NCI-H2196 treated with DMSO at 0.1 percent for 48 hours (cell line): ENCODE measurements around the gene TMEM151A.

Experiments used
- DNase-seq: peaks from one replicate; lab custom pipeline; 2025; ENCODE audit not compliant: unreplicated experiment; lab: John Stamatoyannopoulos, UW

The TMEM151A gene

DNA sequence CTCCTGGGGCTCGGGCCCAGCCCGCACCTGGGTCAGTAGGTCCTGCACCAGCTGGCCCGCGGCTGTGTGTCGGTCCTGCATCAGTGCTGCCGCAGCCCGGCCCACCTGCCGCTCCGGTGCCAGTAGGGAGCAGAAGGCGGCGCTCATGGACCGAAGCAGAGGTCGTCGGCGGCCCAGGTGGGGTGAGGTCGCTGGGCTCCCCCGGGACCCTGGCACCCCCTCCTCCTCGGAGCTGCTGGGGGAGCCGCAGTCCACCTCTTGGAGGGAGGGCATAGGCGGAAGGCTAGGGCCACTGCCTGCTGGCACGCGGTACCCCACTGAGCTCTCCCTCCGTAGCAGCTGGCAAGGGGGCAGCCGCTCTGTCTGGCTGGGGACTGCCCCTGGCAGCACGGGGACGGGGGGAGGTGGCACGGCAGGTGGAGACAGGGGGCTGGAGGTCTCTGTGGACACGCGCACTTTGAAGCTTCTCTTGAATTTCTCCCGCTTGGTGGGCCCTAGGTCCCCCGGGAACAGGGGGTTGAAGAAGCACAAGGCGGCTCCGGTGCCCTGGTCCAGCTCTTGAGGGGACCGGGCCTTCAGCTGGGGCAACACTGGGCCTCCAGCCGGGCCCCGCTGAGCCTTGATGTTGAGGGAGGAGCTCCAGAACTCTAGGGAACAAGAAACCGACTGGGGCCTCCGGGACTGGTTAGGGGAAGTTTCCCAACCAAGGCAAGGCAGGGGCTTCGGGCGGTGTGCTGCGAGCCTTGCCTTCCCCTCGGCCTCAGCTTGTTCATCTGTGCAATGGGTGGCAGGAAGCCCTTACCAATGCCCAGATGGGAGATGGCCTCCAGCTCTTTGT lies 43.1 kb downstream of the TMEM151A start:
- no peak for DNase-seq

DNA sequence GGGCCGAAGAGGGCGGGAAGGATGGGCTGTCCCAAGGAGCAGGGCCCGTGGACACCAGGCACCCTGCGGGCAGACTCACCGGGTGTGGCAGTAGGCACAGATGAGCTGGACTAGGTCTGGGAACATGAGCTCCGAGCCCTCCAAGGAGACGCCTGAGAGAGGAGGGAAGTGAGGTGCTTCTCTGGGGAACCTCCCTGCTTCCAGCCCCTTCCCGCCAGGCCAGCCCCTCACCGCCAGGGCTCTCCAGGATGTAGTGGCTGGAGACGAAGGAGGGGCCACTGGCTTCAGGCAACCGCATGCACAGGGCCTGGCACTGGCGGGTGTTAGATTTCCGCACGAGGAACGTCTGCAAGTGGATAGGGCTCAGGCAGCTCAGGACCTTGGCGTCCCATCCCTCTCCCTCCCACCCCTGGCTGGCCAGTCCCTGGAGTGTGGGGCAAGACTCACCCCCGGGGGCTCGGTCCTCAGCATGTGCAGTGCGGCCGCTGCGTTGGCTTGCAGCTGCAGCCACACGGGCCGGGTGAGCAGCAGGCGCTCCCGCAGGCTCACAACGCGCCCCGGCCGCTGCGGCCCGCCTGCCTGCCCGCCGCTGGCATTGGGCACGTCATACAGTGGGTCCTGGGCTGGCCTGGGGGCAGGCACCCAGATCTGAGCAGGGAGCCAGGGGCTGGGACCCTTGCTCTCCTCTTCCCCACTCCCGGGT lies 44.0 kb downstream of the TMEM151A start:
- no peak for DNase-seq

DNA sequence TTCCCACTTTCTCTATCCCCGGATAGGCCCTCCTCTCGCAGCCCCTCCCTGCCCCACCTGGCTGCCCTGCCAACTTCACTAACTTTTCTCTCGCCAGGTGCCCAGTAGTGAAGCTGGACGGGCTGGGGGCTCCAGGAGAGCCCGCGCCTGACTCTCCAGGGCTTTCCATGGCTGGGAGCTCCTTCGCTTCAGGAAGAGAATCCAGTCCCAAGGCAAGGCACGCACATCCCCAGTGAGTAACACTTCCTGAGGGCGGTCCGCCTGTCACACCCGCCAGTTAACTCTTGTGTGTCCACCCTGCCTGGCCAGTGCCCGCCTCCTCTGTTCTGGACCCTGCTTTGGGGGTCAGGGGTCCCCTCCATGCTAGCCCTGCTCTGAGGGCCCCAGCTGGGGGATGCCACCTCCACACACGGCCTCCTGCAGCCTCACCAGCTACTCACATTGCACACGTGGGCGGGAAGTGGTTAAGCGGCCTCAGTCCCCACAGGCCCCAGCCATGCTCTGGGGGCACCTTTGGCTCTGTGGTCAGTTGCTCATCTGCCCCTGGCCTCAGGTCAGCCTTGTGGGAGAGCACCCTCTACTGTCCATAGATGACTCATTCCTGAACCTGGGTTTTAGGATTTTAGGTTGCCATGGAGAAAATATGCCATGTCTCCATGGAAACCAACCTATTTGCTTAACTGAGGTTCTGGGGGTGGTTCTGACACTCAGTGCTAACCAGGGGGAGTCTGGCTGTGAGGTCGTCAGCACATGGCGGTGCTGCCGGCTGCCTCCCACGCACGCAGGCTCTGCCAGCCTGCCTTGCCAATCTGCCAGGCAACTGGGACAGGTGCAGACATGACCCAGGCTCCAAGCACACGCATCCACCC lies 44.8 kb downstream of the TMEM151A start, which contains the start of gene RIN1:
RIN1 (minus strand) TSS at position 201 of the 869 bp plus-strand sequence; CDS start at position 169, 32 bp downstream.
- DNase-seq, result peak; percentile 82

DNA sequence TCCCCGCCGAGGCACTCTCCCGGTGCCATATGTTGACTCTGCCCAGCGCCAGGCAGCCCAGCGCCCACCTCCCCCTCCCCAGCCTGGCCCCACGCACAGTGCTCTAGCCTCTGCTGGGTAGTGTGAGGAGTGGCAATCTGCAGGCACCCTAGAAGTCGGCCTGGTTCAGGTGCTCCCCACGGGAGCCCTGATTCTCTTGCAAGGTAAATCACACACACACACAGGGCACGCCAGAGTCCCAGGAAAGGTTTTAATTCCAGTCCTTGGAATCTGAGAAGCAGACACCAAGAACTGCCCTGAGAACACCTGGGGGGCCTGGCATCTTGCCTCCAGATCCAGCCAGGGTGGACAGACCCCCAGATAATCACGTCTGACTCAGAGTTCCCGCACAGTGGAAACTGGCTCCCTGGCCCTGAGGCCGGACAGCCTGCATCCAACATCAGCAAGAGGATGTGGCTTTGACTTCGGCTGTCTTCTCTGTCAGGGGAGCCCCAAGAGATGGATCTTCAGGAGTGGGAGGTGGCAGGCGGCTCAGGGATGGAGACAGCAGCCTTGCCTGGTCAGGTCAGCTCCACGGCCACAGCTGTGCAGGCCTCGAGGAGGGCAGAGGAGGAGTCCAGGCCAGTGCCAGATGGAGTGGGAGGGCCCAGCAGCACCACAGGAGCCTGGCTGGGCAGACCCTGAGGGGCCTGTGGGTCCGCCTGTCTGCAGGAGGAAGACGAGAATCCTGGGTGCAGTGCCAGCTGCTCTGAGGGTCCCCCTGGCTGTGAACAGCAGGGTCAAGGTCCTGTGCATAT lies 45.6 kb downstream of the TMEM151A start:
- DNase-seq, result no peak

DNA sequence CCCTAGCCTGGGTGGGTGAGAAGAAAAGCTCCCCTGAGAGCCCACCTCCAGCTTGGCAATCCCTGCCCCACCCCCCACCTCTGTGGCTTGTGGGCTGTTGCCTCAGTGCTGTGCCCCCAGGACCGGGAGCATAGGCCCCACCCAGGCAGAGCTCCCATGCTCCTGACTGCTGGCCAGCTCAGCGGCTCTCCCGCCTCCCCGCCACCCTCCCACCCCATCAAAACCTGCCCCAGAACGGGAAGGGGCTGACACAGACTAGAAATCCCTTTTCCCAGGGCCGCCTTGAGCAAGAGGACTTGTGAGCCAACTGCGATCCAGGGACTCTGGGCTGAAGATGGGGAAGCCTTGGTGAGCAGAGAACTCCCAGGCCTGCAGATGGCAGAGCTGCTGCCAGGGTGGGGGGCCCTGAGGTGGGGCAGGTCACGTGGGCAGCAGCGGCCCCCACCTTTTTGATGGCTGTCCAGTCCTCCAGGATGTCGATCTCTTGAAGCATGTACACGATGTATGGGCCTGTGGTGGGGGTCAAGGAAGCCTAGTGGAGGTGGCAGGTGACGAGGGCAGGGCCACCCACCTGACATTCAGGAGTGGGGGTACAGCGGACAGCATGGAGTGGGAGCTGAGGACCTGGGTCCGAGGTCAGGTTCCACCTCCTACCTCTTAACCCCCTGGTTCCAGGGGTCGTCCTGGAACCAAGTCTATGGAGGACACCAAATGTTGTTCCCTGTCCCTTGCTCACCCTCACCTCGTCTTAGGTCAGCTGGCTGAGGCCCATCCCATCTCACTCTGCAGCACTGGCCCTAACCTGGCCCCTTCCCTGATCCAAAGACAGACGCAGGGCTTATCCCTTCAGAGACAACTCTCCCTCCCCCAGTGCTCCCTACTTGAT lies 46.8 kb downstream of the TMEM151A start:
- no peak for DNase-seq

DNA sequence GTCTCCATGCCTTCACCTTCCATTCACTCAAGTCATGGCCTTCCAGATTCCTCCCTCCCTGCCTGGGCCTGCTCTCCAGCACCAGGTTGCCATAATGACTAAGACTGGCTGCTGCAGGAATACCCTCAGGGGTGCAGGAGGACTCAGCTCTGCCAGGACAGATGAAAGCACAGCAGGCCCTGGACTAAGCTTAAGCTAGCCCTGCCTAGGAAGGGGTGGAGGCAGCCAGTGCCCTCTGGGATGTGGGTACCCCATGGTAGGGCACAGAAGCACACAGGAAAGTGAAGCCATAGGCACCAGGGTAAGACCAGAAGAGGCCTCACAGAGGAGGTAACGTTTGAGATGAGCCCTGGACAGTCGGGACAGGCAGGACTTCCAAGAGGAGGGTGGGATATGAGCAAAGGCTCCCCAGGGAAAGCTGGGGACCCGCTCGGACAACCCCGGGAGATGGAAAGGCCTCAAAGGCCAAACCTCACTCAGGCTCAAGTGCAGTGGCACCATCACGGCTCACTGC lies 47.5 kb downstream of the TMEM151A start:
- no peak for DNase-seq

DNA sequence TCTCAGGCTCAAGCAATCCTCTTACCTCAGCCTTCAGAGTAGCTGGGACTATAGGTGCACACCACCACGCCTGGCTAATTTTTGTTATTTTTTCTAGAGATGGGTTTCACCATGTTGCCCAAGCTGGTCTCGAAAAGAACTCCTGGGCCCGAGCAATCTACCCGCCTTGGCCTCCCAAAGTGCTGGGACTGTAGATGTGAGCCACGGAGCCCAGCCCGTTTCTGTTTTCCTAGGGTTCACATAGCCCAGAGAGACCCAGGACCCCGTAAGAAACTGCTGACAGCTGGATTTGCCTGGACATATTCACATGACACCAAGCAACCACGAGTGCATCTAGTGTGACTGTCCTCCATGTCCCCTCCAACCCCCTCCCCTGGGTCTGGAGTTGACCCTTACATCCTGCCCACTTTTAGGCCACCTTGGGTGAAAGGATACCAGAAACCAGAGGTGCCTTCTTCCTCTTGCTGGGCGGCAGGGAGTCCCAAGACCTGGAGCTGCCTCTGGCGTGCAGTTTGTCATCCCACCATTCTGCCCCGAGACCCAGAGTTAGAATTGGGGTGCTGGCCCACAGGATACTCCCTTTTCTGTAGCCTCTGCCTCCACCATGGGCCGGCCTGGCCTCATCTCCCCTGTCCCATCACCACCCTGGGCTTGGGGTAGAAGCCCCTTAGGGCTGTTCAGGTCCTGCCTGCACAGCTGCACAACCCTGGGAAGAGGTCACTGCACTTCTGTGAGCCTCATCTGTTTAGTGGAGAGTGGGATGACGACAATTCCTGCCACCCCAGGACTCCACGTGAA lies 48.2 kb downstream of the TMEM151A start:
- no peak for DNase-seq

DNA sequence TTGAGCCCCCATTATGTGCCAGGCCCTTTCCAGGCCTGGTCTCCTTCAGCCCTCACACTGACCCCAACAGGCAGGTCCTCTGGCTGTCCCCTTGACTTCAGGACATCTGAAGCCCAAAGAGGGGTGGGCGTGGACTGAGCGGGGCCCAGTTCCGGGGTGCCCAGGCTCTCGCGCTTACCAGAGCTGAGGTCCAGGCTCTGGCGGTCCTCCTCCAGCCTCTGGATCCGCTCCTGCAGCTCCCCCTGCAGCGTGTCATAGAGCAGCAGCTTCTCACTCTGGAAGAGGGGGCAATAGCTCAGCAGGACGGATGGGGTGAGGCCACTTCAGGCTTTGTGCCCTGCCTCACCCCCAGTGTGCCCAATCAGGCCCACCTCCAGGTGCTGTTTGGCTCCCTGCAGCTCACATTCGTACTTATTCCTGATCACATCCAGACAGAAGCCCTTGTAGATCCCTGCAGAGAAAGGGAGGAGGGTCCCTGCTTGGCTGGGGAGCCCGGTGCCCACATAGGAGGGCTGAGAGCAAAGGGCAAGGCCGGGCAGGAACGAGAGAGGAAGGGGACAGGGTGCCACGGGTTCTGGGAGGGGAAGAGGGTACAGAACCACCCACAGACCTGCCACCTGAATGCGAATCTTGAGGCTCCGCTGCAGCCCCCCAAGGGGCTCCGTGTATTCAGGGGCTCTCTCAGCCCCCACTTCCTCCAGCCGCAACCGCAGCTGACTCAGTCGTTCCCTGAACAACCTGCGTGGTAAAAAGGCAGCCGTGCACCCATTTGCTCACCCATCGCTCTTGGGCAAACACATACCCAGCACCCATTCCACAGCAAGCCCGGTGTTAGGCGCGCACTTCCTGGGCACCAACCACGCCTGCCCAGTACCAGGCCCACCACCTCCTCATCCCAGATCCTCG lies 49.2 kb downstream of the TMEM151A start:
- no peak for DNase-seq

DNA sequence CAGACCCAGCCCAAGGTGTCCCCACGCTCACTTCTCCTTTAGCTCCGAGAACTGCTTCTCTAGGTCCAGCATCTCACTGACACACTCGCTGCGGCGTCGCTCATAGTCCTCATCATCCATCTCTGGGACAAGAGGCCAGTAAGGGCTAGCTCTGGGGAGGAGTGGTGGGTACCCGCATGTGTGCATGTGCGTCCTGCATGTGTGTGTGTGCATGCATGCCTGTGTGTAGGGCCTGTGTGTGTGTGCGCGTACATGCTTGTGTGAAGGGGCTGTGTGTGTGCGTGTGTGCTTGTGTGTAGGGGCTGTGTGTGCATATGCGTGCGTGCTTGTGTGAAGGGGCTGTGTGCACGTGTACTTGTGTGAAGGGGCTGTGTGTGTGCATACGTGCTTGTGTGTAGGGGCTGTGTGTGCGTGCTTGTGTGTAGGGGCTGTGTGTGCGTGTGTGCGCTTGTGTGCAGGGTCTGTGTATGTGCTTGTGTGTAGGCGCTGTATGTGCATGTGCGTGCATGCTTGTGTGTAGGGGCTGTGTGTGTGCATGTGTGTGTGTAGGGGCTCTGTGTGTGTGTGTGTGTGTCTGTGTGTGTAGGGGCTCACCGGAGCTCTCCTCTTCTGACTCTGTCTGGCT lies 49.9 kb downstream of the TMEM151A start:
- DNase-seq, result no peak

DNA sequence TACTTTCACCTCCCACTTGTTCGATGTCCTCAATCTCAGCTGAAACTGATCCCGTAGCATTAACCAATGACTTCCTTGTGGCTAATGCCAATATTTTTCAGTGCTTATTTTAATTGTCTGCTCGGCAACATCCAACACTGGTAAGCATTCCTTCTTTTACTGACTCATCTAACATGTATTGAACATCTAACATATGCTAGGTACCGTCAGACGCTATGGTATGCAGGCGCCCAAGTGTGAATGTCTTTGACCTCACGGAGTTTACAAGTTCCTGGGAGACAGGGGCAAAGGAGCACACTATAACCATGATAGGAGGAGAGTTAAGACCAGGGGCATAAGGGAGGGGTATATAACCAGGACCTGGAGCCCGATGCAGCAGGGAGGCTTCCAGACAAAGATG lies 51.5 kb downstream of the TMEM151A start:
- no peak for DNase-seq

DNA sequence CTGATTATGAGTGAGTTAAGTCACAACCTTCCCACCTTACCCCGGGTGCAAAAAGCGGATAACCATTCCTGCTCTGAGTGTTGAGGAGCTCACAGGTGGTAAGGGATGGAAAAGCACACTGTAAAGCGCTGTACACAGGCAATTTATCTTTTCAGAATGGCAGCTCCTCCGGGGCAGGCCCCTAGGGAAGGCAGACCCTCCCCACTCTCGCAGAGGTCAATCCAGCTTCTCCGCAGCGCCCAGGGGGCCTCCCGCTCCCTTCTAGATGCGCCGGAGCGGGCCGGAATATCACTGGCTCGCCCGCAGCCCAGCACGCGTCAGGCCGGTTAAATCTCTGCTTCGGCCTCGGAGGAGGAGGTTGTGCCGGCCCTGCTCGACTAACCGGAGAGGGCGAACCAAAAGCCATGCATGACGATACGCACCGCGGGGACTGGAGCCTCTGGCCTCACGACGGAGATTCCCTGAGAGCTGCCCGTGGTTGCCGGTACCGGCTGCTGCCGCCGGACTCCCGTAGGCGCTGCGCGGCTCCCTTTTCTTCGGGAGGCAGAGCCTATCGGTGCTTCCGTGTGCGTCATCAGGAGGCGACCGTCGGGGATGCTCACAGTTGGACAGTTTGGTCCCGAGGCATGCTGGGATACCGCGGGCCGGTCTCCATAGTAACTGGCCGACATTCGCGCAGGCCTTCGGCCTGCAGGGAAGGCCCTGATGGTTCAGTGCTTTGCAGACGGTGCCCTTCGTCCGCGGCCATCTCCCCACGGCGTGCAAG lies 53.0 kb downstream of the TMEM151A start, which contains the start of gene BRMS1:
BRMS1 (minus strand) TSS at position 555 of the 766 bp plus-strand sequence. CDS start 2,870 bp downstream, outside the sequence.
- peak; percentile 93 for DNase-seq

DNA sequence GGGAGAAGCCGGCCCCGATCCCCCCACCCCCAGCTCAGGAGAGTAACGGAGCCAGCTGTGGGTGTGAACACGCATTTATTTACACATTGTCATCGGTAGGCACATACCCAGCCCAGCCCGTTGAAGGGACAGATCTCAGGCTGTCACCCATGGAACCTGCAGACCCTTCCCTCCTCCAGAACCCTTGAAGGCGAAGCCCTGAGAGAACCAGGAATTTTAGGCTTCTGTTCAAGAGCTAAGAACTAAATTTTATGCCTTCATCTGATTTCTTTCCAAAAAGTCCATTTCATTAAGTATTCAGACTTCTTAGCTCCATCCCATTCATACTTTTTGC lies 53.6 kb downstream of the TMEM151A start:
- no peak for DNase-seq
